Effector memory CD4-positive, alpha-beta T cell (primary cell): ENCODE results near the gene IGSF21.

ENCODE experiments used
- DNase-seq, 3 donors: peaks; one replicate each; pipeline ENCODE4 v3.0.0-alpha.2; 2020
- H3K27ac ChIP-seq: 2 replicates; pipeline ENCODE4 v1.7.0; 2013; ENCODE audit warnings: mild to moderate bottlenecking, low read length, moderate library complexity; ENCODE audit not compliant: insufficient read depth, poor library complexity, severe bottlenecking
- H3K27me3 ChIP-seq: replicated peaks from 2 replicates; pipeline ENCODE4 v1.7.0; 2013; ENCODE audit warnings: mild to moderate bottlenecking, low read length; ENCODE audit not compliant: insufficient read depth, control insufficient read depth, poor library complexity, severe bottlenecking
- H3K36me3 ChIP-seq: 2 replicates; pipeline ENCODE4 v1.7.0; 2013; ENCODE audit warnings: mild to moderate bottlenecking, low read length, moderate library complexity; ENCODE audit not compliant: control insufficient read depth, insufficient read depth
- H3K4me1 ChIP-seq: 2 replicates; pipeline ENCODE4 v1.7.0; 2013; ENCODE audit warnings: low read length, mild to moderate bottlenecking; ENCODE audit not compliant: control insufficient read depth, insufficient read depth, poor library complexity, severe bottlenecking
- H3K4me3 ChIP-seq: 2 replicates; pipeline ENCODE4 v1.7.0; 2013; ENCODE audit warnings: low read length, low read depth, mild to moderate bottlenecking; ENCODE audit not compliant: insufficient read depth, poor library complexity, severe bottlenecking
- H3K9me3 ChIP-seq: 2 replicates; pipeline ENCODE4 v1.7.0; 2013; ENCODE audit warnings: mild to moderate bottlenecking, low read length, moderate library complexity; ENCODE audit not compliant: control insufficient read depth

The IGSF21 gene

DNA sequence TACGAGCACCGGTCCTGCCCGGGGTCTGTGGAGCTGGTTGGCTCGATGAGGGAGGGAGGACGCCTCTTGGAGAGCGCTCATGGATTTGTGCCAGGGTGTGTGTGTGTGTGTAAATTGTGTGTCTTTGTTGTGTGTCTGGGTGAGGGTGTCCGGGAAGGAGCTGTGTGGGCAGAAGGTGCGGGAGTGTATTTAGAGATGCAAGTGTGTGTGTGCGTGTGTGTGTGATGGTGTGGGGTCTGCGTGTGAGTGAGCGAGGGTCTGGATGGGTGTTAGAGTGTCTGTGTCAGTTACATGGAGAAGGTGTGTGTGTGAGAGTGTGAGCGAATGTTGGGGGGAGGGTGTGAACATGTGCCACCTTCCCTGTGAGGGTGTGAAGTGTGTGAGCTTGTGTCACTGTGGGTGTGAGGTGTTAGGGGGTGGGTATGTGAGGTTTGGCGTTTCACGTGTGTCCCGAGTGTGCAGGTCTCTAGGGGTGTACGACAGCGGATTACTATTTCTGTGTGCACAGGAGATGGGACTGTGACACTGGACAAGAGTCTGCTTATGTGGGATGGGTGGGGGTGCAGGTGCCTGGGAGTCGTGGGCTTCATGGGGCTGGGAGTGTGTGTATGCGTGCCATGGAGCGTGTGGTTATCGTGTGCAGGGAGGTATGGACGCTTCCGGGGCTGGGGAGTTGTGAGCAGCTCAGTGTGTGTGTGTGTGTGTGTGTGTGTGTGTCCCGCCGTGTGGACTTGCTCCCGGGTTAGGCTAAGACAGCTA, 880 bp downstream of the IGSF21 start:
- Histone ChIP-seq H3K4me3 (no peak overlapping the region), H3K36me3 (no peaks in the 10 kb centered on the region), H3K9me3 (no peaks in the 10 kb centered on the region), H3K4me1 (peaks cover 5% of the 10 kb centered on the region), H3K27me3 (peaks cover 16% of the 10 kb centered on the region), H3K27ac (no peak overlapping the region)
- no peak for DNase-seq

GRCh38 chr1:18109058-18109755, 1.6 kb downstream of the IGSF21 start:
- H3K36me3 ChIP-seq = no peaks in the 10 kb centered on the region
- H3K9me3 ChIP-seq = no peaks in the 10 kb centered on the region
- H3K4me3 ChIP-seq = no peak overlapping the region
- no peak for DNase-seq
- peaks cover 18% of the 10 kb centered on the region for H3K27me3 ChIP-seq
- peaks cover 5% of the 10 kb centered on the region for H3K4me1 ChIP-seq
- no peak overlapping the region for H3K27ac ChIP-seq

- Histone ChIP-seq H3K4me3 (no peak overlapping the region), H3K27ac (no peak overlapping the region), H3K36me3 (no peaks in the 10 kb centered on the region), H3K4me1 (peaks cover 5% of the 10 kb centered on the region), H3K9me3 (no peaks in the 10 kb centered on the region), H3K27me3 (peaks cover 18% of the 10 kb centered on the region)
- no peak for DNase-seq
Observed at GRCh38 chr1:18109756-18110597, 2.4 kb downstream of the IGSF21 start.

- H3K27me3 ChIP-seq = peaks cover 18% of the 10 kb centered on the region
- no peaks in the 10 kb centered on the region for H3K36me3 ChIP-seq
- no peaks in the 10 kb centered on the region for H3K9me3 ChIP-seq
- no peak overlapping the region for H3K27ac ChIP-seq
- DNase-seq = no peak
- H3K4me3 ChIP-seq = no peak overlapping the region
- peaks cover 5% of the 10 kb centered on the region for H3K4me1 ChIP-seq
Observed at GRCh38 chr1:18110598-18110939, 3.0 kb downstream of the IGSF21 start.

- H3K9me3 ChIP-seq = no peaks in the 10 kb centered on the region
- H3K36me3 ChIP-seq = no peaks in the 10 kb centered on the region
- H3K4me3 ChIP-seq = no peak overlapping the region
- peaks cover 18% of the 10 kb centered on the region for H3K27me3 ChIP-seq
- no peak overlapping the region for H3K27ac ChIP-seq
- DNase-seq = no peak
- H3K4me1 ChIP-seq = peaks cover 5% of the 10 kb centered on the region
Observed at GRCh38 chr1:18110968-18111367, 3.4 kb downstream of the IGSF21 start.

DNA sequence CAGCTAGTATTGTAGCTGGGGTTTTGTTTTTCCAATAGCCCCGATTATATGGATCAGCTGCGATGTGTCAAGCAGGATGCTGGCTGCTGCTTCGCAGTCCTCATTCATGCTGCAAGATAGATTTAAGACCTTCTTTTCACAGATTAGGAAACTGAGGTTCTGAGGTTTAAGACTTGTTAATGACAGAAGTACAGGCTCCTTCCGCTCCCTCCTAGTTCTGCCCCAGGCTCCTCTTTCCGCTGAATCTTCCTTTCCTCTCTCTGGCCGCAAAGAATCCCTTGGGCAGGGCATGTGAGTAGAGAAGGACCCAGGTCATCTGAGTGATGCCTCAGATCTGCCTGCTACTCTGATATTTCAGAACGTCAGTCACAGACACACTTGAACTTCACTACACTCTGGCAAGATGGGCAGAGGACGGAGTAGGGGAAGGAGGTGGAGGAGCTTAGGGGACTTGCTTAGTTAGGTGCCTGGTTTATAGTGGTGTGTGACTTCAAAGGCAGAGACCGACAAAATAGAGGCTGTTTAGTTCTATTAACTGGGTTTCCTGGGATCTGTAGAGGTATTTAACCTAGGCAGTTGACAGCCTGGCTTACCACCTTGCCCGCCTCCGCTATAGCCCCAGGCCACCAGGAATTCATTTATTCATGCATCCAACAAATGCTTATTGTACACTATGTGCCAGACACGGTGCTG, 4.2 kb downstream of the IGSF21 start:
- H3K36me3 ChIP-seq = no peaks in the 10 kb centered on the region
- no peak for DNase-seq
- peaks cover 18% of the 10 kb centered on the region for H3K27me3 ChIP-seq
- peaks cover 5% of the 10 kb centered on the region for H3K4me1 ChIP-seq
- H3K9me3 ChIP-seq = no peaks in the 10 kb centered on the region
- no peak overlapping the region for H3K27ac ChIP-seq
- no peak overlapping the region for H3K4me3 ChIP-seq

- Histone ChIP-seq H3K9me3 (no peaks in the 10 kb centered on the region), H3K36me3 (no peaks in the 10 kb centered on the region), H3K27me3 (peaks cover 18% of the 10 kb centered on the region), H3K4me1 (peaks cover 5% of the 10 kb centered on the region), H3K4me3 (no peak overlapping the region), H3K27ac (no peak overlapping the region)
- no peak for DNase-seq
Observed at GRCh38 chr1:18112611-18113010, 5.0 kb downstream of the IGSF21 start.

GRCh38 chr1:18114726-18115410, 7.3 kb downstream of the IGSF21 start:
- Histone ChIP-seq H3K36me3 (no peaks in the 10 kb centered on the region), H3K9me3 (no peaks in the 10 kb centered on the region), H3K27ac (no peak overlapping the region), H3K4me1 (peaks cover 5% of the 10 kb centered on the region), H3K4me3 (no peak overlapping the region), H3K27me3 (peaks cover 11% of the 10 kb centered on the region)
- DNase-seq = no peak

DNA sequence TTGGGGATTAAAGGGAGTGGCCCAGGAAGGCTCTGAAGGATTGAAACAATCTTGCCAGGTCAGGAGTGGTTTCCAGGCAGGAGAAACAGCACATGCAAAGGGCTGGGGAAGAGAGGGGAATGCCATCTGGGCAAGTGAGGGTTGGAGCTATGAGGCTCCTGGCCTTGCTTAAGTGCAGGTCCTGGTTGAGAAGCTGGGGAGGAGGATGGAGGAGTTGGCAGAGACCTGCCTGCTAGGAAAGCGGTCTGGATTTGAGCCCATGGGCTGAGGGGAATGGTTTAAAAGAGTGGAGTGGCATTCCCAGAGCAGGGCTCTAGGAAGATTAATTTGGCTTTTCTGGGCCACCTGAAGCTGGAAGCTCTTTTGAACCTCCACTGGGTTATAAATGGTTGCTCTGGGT, 9.2 kb downstream of the IGSF21 start:
- Histone ChIP-seq H3K36me3 (no peaks in the 10 kb centered on the region), H3K27me3 (peaks cover 3% of the 10 kb centered on the region)
- DNase-seq = no peak

More for the DNA sequence above, 9.2 kb downstream of the IGSF21 start:
- Histone ChIP-seq H3K27ac (no peak overlapping the region), H3K4me3 (no peak overlapping the region), H3K9me3 (no peaks in the 10 kb centered on the region), H3K4me1 (no peaks in the 10 kb centered on the region)
